ENCODE data around the gene RYR2.

- TF ChIP-seq CTCF (IDR thresholded peaks at IDR 0.05; ENCODE audit: control extremely low read depth in 1 of 3, insufficient read depth in 1 of 3, low read depth in 1 of 3, low read length in 3 of 3) = no peak
- TF ChIP-seq ZNF274 (IDR thresholded peaks at IDR 0.05; ENCODE audit: borderline replicate concordance, extremely low read depth, low read length) = no peak
- TF ChIP-seq CREB1 (IDR thresholded peaks at IDR 0.05) = no peak
- no peak for TF ChIP-seq RBBP5 (IDR thresholded peaks at IDR 0.05; ENCODE audit: borderline replicate concordance, low read depth, low read length)
- TF ChIP-seq CHD1 (IDR thresholded peaks at IDR 0.05; ENCODE audit: low read depth, low read length) = no peak
- no peak for TF ChIP-seq POLR2AphosphoS5 (IDR thresholded peaks at IDR 0.05; ENCODE audit: low read depth, low read length)
- TF ChIP-seq KDM4A (IDR thresholded peaks at IDR 0.05; ENCODE audit: low read depth, low read length, severe bottlenecking) = no peak
- no peak for TF ChIP-seq BACH1 (IDR thresholded peaks at IDR 0.05; ENCODE audit: low read length)
- no peak for TF ChIP-seq TAF1 (IDR thresholded peaks at IDR 0.05; ENCODE audit: low read depth, low read length)
Measured at GRCh38 chr1:237018896-237019295, 23.1 kb upstream of the RYR2 start.
